Astrocyte of the spinal cord (primary cell): ENCODE measurements around the gene CDH11.

Source experiments
- DNase-seq: peaks from one replicate; pipeline ENCODE4 v3.0.0; 2011; ENCODE audit warnings: low read depth, low spot score
- H3K4me3 ChIP-seq: 2 replicates; pipeline ENCODE4 v1.5.1; 2011; ENCODE audit warnings: low read depth, mild to moderate bottlenecking, low read length, moderate library complexity
- in situ Hi-C: cut with HindIII; loops from 2 replicates; pipeline ENCODE4 v1.10.0; 2017; ENCODE audit warnings: low sequenced_read_pairs
- TF ChIP-seq, protein P1 (sequence below): IDR thresholded peaks from 2 replicates; pipeline ENCODE4 v1.5.1; 2012; ENCODE audit warnings: low read depth, mild to moderate bottlenecking, low read length, inconsistent platforms

The CDH11 gene

DNA sequence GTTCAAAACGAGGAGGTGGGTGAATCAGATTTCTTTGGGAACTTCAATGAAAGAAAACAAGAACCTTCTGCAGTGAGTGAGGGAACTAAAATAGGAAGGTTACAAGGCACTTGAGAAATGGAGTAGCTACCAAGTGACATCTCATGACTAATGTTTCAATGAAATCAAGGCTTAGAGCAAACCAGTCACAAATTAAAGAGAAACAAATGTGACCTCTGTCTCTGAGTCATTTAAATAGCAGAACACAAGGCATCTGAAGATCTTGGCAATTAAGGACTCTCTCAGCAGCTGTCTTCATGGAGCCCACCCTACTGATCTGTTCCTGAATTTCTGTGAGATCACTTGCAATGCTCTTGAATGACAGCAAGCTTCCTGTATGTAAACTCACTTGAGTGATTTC lies 109.5 kb downstream of the CDH11 start:
- in situ Hi-C loops = no loop called here
- peak; percentile 48 for DNase-seq
- no peak overlapping the region for H3K4me3 ChIP-seq
- TF ChIP-seq, protein P1, sequence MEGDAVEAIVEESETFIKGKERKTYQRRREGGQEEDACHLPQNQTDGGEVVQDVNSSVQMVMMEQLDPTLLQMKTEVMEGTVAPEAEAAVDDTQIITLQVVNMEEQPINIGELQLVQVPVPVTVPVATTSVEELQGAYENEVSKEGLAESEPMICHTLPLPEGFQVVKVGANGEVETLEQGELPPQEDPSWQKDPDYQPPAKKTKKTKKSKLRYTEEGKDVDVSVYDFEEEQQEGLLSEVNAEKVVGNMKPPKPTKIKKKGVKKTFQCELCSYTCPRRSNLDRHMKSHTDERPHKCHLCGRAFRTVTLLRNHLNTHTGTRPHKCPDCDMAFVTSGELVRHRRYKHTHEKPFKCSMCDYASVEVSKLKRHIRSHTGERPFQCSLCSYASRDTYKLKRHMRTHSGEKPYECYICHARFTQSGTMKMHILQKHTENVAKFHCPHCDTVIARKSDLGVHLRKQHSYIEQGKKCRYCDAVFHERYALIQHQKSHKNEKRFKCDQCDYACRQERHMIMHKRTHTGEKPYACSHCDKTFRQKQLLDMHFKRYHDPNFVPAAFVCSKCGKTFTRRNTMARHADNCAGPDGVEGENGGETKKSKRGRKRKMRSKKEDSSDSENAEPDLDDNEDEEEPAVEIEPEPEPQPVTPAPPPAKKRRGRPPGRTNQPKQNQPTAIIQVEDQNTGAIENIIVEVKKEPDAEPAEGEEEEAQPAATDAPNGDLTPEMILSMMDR = no peak

DNA sequence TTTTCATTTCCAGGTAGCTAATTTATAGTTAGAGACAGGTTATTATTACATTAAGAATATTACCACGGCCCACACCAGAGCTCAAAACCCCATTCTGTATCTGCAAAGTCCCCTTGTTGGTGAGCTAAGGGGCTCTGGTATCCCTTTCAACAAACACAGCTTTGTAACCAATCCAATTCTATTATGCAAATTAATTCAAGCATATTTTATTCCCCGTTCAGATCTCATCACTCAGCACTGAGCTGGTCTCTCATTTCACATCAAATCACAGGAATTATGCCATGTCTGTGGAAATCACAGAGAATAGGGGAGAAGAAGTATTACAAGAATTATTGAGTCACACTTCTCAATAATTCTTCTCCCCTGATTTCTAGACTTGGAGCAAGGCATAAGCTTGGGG lies 111.7 kb downstream of the CDH11 start:
- TF ChIP-seq, protein P1 = no peak
- H3K4me3 ChIP-seq = no peak overlapping the region
- in situ Hi-C loops = no loop called here
- no peak for DNase-seq

DNA sequence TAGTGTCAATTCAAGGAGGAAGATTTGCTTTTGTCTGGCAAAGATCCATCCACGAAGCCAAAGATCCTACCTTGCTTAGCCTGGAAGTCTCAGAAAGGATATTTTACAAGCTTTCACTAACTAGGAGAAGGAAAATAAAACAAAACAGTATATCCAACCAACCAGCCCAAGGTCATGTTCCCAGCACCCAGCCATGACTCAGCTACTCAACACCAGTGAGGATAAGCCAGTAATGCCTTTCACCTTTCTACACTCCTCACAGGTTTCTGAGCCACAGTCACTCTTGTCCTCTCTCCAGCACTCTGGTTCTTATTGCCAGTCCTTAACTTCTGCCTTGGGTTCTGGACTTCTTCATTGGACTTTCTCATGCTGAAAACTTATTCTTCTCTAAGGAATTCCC lies 116.2 kb downstream of the CDH11 start:
- in situ Hi-C loops = no loop called here
- TF ChIP-seq, protein P1 = no peak

DNA sequence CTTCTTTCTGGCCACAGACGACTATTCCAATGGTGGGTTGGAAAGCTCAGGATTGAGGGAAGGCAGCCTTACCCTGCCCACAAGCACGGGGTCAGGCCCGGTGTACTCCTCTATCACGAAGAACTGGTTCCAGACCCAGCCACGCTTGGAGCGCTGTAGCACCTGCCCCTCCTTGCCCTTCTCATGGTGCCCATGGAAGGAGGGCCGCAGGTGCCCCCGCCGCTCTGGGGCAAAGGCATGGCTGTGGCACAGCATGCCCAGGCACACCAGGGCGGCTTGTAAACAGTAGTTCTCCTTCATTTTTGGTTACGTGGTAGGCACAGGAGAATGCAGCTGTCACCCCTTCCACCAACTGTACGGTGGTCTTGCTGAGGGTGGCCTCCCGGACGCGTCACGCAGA lies 117.3 kb downstream of the CDH11 start:
- TF ChIP-seq, protein P1 = no peak
- in situ Hi-C loops = no loop called here
- H3K4me3 ChIP-seq = no peak overlapping the region
- DNase-seq = no peak

More for the DNA sequence above, 116.2 kb downstream of the CDH11 start:
- H3K4me3 ChIP-seq = no peak overlapping the region
- DNase-seq = no peak

DNA sequence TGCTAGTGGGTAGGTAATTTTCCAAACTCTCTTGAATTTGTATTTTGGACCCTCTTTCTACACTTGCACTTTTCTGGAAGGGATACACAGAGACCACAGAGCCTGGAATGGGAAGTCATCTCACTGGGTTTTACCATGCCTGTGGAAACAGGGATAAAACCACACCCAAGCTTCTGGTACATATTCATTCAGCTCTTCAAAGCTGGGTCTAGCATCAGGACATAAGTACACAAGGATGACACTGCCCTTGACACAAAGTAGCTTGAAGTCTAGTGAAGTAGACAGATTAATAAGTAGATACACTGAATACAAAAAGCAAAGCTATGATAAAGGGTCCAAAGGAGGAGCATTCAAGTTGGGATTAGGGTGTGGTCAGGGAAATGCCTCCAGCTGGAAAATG lies 118.2 kb downstream of the CDH11 start:
- TF ChIP-seq, protein P1 = no peak
- H3K4me3 ChIP-seq = no peak overlapping the region
- in situ Hi-C loops = no loop called here
- no peak for DNase-seq

DNA sequence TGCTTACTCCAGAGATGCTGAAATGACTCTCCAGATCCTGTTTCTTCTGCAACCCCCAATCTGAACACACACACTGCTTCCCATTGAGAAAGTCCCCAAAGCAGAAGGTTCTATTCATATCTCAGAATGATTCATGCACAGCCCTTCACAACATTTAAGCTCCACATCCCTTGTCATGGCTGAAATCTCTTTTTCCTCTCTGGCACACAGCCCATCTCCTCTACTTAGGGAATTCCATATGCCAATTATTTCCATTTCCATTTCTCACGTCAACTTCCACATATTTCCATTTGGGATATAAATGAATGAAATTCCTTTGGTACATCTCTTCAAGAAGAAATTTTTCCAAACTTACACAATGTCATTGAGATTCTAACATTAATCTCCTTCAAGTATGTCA lies 119.6 kb downstream of the CDH11 start:
- peak; percentile 41 for DNase-seq
- TF ChIP-seq, protein P1 = no peak
- no peak overlapping the region for H3K4me3 ChIP-seq
- in situ Hi-C loops = no loop called here

DNA sequence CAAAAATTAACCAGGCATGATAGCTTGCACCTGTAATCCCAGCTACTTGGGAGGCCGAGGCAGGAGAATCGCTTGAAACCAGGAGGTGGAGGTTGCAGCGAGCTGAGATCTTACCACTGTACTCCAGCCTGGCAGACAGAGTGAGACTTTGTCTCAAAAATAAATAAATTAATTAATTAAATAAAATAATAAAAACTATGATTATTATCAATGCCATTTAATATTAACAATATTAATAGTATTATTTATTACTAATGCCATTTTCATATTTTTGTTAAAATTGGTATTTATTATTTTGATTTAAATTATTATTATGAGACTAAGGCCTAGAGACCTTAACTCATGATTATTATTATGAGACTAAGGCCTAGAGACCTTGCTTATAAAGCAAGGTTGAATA lies 121.2 kb downstream of the CDH11 start:
- H3K4me3 ChIP-seq = no peak overlapping the region
- in situ Hi-C loops = no loop called here
- DNase-seq = no peak
- TF ChIP-seq, protein P1 = no peak
